ENCODE data around the gene ACSF2. TPM values are rescaled to one million over a fixed set of nuclear protein-coding genes. Genes with fewer than 3 reads are reported as not detected.

The ACSF2 gene
- total RNA-seq, 4 donors from 2014 or later: 165 to 460 (median 190) TPM

GRCh38 chr17:50458701-50459676, 33.0 kb downstream of the ACSF2 start:
- TF ChIP-seq POLR2A (IDR thresholded peaks at IDR 0.05) (no peak), POLR2AphosphoS5 (IDR thresholded peaks at IDR 0.05) (no peak), EP300 (IDR thresholded peaks at IDR 0.05; ENCODE audit: low read depth) (no peak), CTCF (IDR thresholded peaks at IDR 0.05) (no peak)

GRCh38 chr17:50459756-50460155, 33.7 kb downstream of the ACSF2 start:
- intact Hi-C loops (cut with DNase I; ENCODE audit: low total_unique reads): no loop called here

More at GRCh38 chr17:50458701-50459676, 33.0 kb downstream of the ACSF2 start:
- WGBS, 2 donors (ENCODE audit: low coverage in 1 of 2): 72 to 100% methylated on average over 2 to 16 of the region's 16 CpGs
- Histone ChIP-seq H3K36me3 (no peaks in the 10 kb centered on the region), H3K27me3 (no peaks in the 10 kb centered on the region), H3K4me3 (no peak overlapping the region), H3K9me3 (no peaks in the 10 kb centered on the region), H3K27ac (peak overlapping the region in 2 of 4 donors; percentile 26 to 38), H3K4me1 (peaks cover 0 to 51% (median 13%) of the 10 kb centered on the region in 4 donors)
- in situ Hi-C loops (cut with MboI; ENCODE audit: low pct_ligation_motif_present in 1 of 4, low pct_unique_long_range_greater_than_20kb in 1 of 4, low sequenced_read_pairs in 3 of 4) (no loop called here), intact Hi-C loops (cut with DNase I; ENCODE audit: low total_unique reads) (no loop called here)
- peak; percentile 53 for DNase-seq

GRCh38 chr17:50460831-50461526, 35.0 kb downstream of the ACSF2 start:
- TF ChIP-seq CTCF (IDR thresholded peaks at IDR 0.05) (no peak), EP300 (IDR thresholded peaks at IDR 0.05; ENCODE audit: low read depth) (no peak), POLR2A (IDR thresholded peaks at IDR 0.05) (no peak), POLR2AphosphoS5 (IDR thresholded peaks at IDR 0.05) (no peak)
- no peak for DNase-seq
- intact Hi-C loops (cut with DNase I; ENCODE audit: low total_unique reads): no loop called here
- Histone ChIP-seq H3K4me3 (no peak overlapping the region), H3K27me3 (no peaks in the 10 kb centered on the region), H3K9me3 (no peaks in the 10 kb centered on the region), H3K4me1 (peaks cover 0 to 37% (median 7%) of the 10 kb centered on the region in 4 donors), H3K36me3 (no peaks in the 10 kb centered on the region), H3K27ac (no peak overlapping the region)
- WGBS, 2 donors (ENCODE audit: low coverage in 1 of 2): 90 to 100% methylated on average over 1 to 8 of the region's 9 CpGs
- in situ Hi-C loops (cut with MboI; ENCODE audit: low pct_ligation_motif_present in 1 of 4, low pct_unique_long_range_greater_than_20kb in 1 of 4, low sequenced_read_pairs in 3 of 4): no loop called here

More at GRCh38 chr17:50459756-50460155, 33.7 kb downstream of the ACSF2 start:
- H3K4me3 ChIP-seq: no peak overlapping the region
- WGBS, 2 donors (ENCODE audit: low coverage in 1 of 2): 90 to 100% methylated on average over 1 to 4 of the region's 4 CpGs
- H3K27ac ChIP-seq: peak overlapping the region in 1 of 4 donors; percentile 10
- peaks cover 0 to 44% (median 10%) of the 10 kb centered on the region in 4 donors for H3K4me1 ChIP-seq
- no peaks in the 10 kb centered on the region for H3K27me3 ChIP-seq
- no peak for DNase-seq
- in situ Hi-C loops (cut with MboI; ENCODE audit: low pct_ligation_motif_present in 1 of 4, low pct_unique_long_range_greater_than_20kb in 1 of 4, low sequenced_read_pairs in 3 of 4): no loop called here
- no peak for TF ChIP-seq POLR2A (IDR thresholded peaks at IDR 0.05)
- no peak for TF ChIP-seq EP300 (IDR thresholded peaks at IDR 0.05; ENCODE audit: low read depth)
- no peak for TF ChIP-seq POLR2AphosphoS5 (IDR thresholded peaks at IDR 0.05)
- TF ChIP-seq CTCF (IDR thresholded peaks at IDR 0.05): no peak
- H3K9me3 ChIP-seq: no peaks in the 10 kb centered on the region
- H3K36me3 ChIP-seq: no peaks in the 10 kb centered on the region

- Histone ChIP-seq H3K4me3 (no peak overlapping the region), H3K27me3 (no peaks in the 10 kb centered on the region), H3K27ac (no peak overlapping the region), H3K4me1 (peaks cover 3 to 34% (median 9%) of the 10 kb centered on the region in 4 donors), H3K36me3 (no peaks in the 10 kb centered on the region), H3K9me3 (no peaks in the 10 kb centered on the region)
- DNase-seq: no peak
- intact Hi-C loops (cut with DNase I; ENCODE audit: low total_unique reads): no loop called here
- WGBS, 2 donors (ENCODE audit: low coverage in 1 of 2): 96% methylated on average over 14 of the region's 14 CpGs; no CpG with 5 or more reads in 1 of the 2 donors
- no peak for TF ChIP-seq EP300 (IDR thresholded peaks at IDR 0.05; ENCODE audit: low read depth)
- no peak for TF ChIP-seq CTCF (IDR thresholded peaks at IDR 0.05)
- TF ChIP-seq POLR2AphosphoS5 (IDR thresholded peaks at IDR 0.05): no peak
- TF ChIP-seq POLR2A (IDR thresholded peaks at IDR 0.05): no peak
- in situ Hi-C loops (cut with MboI; ENCODE audit: low pct_ligation_motif_present in 1 of 4, low pct_unique_long_range_greater_than_20kb in 1 of 4, low sequenced_read_pairs in 3 of 4): no loop called here
These were observed 35.6 kb downstream of the ACSF2 start for GRCh38 chr17:50461550-50462132.
